NCI-H510A (cell line): ENCODE results near the gene NEDD4L.

ENCODE experiments used
- DNase-seq: peaks from one replicate; lab custom pipeline; 2025; lab: John Stamatoyannopoulos, UW

NEDD4L gene

DNA sequence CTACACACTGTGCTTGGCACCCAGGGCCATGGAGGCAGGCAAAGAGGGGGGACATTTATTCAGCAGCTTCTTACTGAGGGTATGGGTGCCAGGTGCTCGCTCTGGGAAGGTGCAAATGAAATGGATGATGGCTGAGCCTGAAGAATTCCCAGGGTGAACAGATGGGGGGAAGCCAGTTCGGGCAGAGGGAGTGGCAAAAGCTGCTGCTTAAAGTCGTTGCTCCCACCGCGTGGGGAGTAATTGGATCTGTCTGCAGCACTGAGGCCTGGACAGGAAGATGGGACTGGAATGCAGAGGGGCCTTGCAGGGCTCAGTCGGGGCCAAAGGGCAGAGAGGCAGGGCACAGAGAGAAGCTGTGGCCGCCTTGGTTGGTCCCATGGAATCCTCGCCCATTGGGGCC is 51.2 kb downstream of the NEDD4L start:
- DNase-seq = no peak

- DNase-seq = no peak
Measured at GRCh38 chr18:58095655-58096054, 51.6 kb downstream of the NEDD4L start.

GRCh38 chr18:58096658-58097057 is 52.6 kb downstream of the NEDD4L start:
- no peak for DNase-seq

DNA sequence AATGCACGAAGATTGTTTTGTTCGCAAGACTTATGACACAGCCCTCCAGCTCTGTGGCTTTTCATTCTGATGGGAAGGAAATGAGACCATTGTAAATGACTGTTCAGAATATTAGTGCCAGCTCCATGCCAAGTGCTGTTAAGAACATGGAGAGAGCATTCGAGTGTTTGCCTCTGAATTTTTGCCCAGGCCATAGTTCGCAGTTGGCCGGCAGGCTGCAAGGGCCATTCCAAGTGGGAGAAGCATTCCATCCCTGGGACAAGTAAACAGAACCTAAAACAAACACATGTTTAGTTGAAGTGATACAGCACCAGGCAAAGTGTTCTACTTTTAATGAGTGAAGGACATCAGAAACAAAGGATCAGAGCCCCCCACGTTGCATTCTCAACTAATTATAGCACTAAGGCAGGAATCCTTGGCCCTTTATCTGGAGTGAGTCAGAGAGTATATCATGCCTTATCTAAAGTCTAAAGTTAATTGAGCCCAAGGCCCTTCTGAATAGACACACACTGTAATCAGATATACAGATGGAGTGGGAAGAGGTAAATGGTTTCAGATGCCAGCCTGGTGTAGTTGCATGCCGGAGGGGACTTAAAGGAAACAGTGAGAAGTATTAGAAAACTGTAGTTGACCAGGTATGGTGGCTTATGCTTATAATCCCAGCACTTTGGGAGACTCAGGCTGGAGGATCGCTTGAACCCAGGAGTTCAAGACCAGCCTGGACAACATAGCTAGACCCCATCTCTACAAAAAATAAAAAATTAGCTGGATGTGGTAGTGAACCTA is 53.3 kb downstream of the NEDD4L start:
- DNase-seq = peak; percentile 33

DNA sequence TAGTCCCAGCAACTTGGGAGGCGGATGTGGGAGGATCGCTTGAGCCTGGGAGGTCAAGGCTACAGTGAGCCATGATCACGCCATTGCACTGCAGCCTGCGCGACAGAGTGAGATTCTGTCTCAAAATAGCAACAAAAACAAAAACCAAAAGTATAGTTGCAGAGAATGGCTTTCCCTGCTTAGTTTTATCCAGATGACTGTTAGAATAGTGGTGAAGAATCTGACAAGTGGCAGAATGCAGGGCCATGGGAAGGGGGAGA is 53.8 kb downstream of the NEDD4L start:
- DNase-seq = no peak

DNA sequence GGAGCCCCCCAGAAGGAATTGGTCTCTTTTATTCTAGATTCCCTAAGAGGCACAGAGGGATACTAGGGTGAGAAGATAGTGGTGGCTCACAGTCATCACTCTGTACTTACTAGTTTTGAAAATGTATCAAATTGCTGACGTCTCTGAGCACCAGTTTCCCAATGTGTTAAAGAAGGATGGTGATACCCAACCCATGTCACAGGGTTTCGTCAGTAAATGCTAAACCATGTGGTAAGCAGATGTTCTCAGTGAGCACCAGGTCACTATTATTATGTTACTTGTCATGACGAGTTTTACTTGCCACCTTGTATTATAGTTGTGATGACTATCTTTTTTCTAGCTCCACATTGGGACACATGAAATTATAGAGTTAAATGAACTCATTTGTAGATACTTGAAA is 54.7 kb downstream of the NEDD4L start:
- no peak for DNase-seq

DNA sequence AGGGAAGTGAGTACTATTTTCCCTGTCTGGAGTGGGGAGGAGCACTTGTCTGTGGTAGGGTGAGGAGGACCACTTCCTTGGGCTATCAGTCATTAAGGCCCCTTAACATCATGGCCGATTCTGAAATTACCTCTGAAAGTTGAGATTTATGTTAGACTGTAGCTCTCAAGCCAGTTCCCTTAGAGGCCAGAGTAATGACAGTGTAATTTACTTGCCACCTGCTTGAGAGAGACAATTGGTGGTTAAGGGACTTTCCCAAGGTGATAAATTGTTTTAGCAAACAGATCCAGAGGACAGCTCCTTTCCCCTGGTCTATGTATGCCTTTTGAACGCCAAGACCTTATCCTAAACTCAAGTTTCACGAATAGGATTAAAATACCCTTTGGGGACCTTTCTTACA is 56.1 kb downstream of the NEDD4L start:
- no peak for DNase-seq

- no peak for DNase-seq
Measured at GRCh38 chr18:58101291-58101794, 57.3 kb downstream of the NEDD4L start.

GRCh38 chr18:58102018-58102417 is 58.0 kb downstream of the NEDD4L start:
- no peak for DNase-seq

GRCh38 chr18:58102875-58103274 is 58.8 kb downstream of the NEDD4L start:
- no peak for DNase-seq

DNA sequence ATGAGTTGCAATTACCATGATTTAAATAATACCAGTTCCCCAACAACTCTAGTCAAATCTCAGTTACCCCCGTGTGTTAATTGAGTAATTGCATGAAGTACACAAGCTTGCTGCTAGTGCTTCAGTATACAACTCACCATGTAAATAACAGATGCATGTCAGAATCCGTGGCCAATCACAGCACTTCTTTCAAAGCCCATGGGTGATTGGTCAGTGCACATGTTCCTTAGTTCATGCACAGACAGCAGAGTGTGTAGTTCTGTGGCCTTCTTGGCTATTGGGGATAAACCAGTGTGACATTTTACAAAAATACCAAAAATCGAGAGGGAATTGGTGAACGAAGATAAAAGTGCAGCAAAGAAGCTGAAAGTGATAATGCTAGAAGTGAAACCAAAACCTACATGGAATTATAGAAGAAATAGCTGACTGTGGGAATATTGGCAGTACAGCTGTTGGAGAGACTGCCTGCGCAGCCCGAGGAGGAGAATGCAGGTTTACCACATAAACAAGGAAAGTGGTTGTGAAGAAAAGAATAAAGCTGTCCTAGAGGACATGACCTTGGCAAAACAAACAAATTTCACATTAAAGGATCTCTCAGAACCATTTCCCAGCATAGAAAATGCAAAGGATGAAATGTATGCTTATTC is 59.4 kb downstream of the NEDD4L start:
- no peak for DNase-seq

DNA sequence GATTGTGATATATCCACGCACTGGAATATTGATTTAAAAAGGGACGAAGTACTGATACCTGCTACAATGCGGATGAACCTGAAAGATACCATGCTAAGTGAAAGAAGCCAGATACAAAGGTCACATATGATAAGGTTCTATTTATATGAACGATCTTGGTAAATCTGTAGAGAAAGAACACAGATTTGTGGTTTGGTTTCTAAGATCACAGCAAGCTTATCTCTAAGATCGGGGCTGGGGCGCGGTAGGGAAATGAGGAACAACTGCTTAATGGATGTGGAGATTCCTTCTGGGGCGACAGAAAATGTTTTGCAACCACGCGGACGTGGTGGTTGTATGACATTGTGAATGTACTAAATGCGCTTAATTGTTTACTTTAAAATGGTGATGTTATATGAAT is 60.1 kb downstream of the NEDD4L start:
- DNase-seq = no peak

DNA sequence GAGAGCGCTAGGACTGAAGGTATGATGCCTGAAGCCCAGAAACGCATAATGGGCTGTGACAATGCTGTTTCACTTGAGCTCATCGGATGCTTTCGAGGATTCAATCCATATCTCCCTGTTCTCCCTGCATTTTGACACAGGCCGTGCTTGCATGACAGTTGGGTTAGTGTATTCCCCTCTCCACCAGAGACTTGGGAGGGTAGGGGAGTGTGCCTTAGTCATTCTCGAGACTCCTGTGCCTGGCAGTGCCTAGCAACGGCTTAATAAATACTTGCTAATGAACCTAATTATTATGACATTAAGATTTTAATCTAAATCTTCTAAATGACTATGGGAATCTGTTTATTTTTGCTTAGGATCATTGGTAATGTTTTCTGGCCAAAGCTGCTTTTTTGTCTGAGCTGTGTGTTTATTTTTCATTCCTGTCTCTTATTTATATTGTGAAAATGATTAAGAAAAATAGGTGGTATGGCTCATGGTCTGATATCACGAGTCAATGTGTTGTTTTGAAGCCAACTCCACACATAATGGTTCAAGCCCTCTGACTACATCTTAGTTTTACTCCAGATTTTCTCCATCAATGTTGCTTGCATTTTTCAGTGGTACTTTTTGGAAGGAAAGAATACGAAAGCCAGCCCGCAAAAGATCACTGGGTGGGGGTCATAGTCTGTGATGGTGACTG is 61.3 kb downstream of the NEDD4L start:
- no peak for DNase-seq

DNA sequence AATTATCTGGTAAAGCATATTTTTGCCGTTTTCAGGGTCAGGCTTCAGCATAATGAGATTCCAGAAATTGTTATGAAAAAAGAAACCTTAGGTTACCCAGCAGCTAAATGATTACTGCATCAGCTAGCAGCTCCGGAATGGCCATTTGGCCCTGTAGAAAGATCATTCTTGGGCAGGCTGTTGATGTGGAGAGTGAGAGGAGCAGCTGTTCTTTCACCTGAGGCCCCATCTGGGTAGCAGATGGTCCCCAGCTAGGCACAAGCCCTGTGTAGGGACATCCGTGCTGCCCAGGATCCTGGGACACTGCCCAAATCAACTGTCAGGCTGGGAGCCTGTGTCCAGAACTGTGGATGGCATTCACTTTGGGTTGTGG is 61.8 kb downstream of the NEDD4L start:
- no peak for DNase-seq

DNA sequence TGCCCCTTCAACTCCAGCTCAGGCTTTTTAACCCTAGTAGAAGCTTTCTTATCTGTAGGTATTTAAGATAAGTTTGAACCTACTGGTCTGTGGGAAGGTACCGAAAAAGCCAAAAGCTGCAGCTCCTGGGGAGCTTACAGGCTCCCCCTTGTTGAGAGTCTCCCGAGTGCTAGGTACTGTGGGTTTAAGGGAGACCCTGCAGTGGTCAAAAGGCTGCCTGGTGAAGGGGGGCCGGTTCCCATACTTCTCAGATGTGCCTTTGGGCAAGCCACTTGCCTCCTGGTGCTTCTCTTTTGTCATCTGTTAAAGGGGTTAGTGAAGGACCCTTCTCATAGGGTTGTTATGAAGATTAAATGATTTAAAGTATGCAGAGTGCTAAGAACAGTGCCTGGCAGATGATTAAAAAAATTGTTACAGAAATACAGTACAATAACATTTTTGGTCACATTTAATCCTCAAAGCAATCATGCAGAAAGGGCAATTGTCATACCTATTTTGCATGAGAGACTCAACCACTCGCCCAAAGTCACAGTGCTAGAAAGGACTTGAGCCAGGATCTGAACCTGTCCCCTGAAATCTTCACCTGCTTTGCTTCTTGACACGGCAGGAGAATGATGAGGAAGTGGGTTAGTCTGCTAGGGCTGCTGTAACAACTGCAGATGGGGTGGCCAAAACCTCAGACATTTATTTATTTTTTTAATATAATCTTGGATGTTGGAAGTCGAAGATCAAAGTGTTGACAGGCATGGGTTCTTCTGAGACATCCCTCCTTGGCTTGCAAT is 62.5 kb downstream of the NEDD4L start:
- no peak for DNase-seq

DNA sequence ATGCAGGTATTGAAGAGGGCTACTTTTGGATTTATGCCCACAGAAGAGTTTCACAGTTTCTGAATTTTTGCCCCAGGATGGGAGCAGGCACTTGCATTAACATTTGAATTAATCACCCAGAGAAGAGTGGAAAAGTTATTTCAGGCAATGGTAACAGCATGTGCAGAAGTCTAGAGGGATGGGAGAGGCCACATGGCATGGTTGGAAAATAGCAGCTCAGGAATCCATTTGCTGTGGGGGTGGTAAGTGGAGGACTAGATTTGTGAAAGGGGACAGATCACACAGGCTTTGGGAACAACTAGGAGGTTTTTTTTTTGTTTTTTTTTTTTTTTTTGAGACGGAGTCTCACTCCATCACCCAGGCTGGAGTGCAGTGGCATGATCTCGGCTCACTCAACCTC is 65.2 kb downstream of the NEDD4L start:
- no peak for DNase-seq

GRCh38 chr18:58110398-58110797 is 66.4 kb downstream of the NEDD4L start:
- DNase-seq = no peak

- no peak for DNase-seq
Measured at GRCh38 chr18:58112174-58112573, 68.1 kb downstream of the NEDD4L start.

- no peak for DNase-seq
Measured at GRCh38 chr18:58113337-58113736, 69.3 kb downstream of the NEDD4L start.

DNA sequence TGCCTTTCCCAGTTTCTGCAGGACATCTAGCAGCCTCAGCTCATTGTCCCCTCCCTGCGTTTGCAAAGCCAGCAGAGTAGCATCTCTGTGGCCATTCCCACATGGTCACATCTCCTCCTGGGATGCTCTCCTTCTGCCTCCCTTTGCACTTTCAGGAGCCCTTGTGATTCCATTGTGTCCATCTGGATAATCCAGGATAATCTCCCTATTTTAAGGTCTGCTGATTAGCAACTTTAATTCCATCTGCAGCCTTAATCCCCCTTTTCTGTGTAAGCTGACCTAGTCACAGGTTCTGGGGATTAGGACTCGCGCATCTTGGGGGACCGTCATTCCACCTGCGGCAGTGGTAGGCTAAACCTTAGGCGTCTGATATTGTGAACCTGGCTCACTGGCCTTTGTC is 70.7 kb downstream of the NEDD4L start:
- DNase-seq = no peak

GRCh38 chr18:58116818-58117217 is 72.8 kb downstream of the NEDD4L start:
- no peak for DNase-seq

DNA sequence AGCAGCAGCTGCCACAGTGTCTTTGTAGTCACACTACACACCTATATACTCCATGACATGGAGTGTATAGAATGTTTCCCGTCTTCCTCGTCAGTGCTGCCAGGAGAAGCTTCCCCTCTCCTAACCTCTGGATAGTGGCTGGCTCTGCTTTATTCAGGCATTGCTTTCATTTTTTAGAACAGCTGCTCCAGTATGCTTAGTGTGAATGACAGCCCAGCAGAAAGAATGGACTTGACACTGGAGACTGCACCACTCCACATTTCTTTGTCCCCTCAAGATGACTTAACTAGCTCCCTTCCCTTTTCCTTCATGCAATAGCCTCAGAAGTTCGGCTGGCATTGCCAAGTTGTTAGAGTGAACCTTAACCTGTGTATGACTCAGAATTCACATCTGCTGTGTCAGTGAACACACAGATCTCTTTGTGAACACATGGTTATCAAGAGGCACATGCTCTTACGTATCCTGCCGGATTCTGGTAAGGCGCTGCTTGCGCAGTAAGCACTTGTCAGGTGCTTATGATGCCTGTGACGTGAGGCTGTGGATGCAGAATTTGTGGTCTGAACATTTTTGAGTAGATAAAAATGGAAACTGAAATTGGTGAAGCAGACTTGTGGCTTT is 73.9 kb downstream of the NEDD4L start:
- peak; percentile 75 for DNase-seq
